NCI-H187 (cell line): ENCODE results near the gene POLR1C.
A peak's percentile ranks its signal among the peaks of the same experiment; 100 is the strongest.
"Not testable (repeated sequence)": the region's sequence is repeated elsewhere in the genome, so short reads cannot be mapped to it uniquely, and the experiment has no call there.

Experiments
- DNase-seq, 2 experiments: peaks; one replicate each; lab custom pipeline; 2025; lab: John Stamatoyannopoulos, UW

The POLR1C gene

GRCh38 chr6:43516697-43517504 is at the start of gene POLR1C, which contains the start of gene YIPF3:
TSS of gene POLR1C (plus strand) at chr6:43517089. CDS start at chr6:43517110, 21 bp downstream.
TSS of gene YIPF3 (minus strand) at chr6:43516926. CDS start at chr6:43516807, 119 bp downstream.
- peak; percentile 97 for DNase-seq

- not testable (repeated sequence) for DNase-seq
Observed at GRCh38 chr6:43467265-43467664, 49.6 kb upstream of the POLR1C start.

GRCh38 chr6:43467752-43468151 is 49.1 kb upstream of the POLR1C start:
- DNase-seq, result no peak

GRCh38 chr6:43468240-43468639 is 48.6 kb upstream of the POLR1C start:
- DNase-seq, result no peak

GRCh38 chr6:43468748-43469681 is 47.9 kb upstream of the POLR1C start:
- DNase-seq, result no peak

- DNase-seq, result no peak
Observed at GRCh38 chr6:43469947-43470346, 46.9 kb upstream of the POLR1C start.

GRCh38 chr6:43471399-43471798 is 45.5 kb upstream of the POLR1C start:
- DNase-seq, result no peak

- no peak for DNase-seq
Observed at GRCh38 chr6:43472515-43472914, 44.4 kb upstream of the POLR1C start.

- DNase-seq, result no peak
Observed at GRCh38 chr6:43475516-43475915, 41.4 kb upstream of the POLR1C start.

- DNase-seq, result no peak
Observed at GRCh38 chr6:43476746-43477145, 40.1 kb upstream of the POLR1C start.

GRCh38 chr6:43477235-43478007 is 39.5 kb upstream of the POLR1C start, which contains the start of gene TJAP1:
TSS of gene TJAP1 (plus strand) at chr6:43477570. CDS start at chr6:43499002, 21,432 bp downstream.
- peak; percentile 75 to 76 for DNase-seq

- no peak for DNase-seq
Observed at GRCh38 chr6:43478008-43478372, 38.9 kb upstream of the POLR1C start.

- DNase-seq, result no peak
Observed at GRCh38 chr6:43481075-43481474, 35.8 kb upstream of the POLR1C start.

- no peak for DNase-seq
Observed at GRCh38 chr6:43481591-43482236, 35.2 kb upstream of the POLR1C start.

- DNase-seq, result no peak
Observed at GRCh38 chr6:43488667-43489276, 28.1 kb upstream of the POLR1C start.

GRCh38 chr6:43489277-43490072 is 27.4 kb upstream of the POLR1C start:
- no peak for DNase-seq

GRCh38 chr6:43490523-43490939 is 26.4 kb upstream of the POLR1C start:
- no peak for DNase-seq

GRCh38 chr6:43491750-43492661 is 24.9 kb upstream of the POLR1C start:
- no peak for DNase-seq

- no peak for DNase-seq
Observed at GRCh38 chr6:43492673-43493072, 24.2 kb upstream of the POLR1C start.
